ENCODE measurements around the gene JAM3.

DNA sequence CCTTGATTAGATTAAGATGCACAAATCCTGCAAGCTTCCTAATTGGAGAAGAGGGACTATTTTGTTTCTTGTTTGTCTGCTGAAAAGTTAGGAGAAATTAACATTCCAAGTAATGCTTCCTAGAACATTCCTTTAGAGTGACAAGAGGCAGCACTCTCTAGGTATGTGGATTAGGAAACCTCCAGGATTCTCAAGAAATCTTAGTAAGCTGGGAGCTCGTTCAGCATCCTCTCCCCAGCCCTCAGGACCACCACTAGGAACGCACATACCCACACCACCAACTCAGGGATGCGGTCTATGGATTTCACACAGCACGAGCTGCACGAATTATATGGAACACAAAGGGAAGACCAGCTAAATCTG is 102.0 kb downstream of the JAM3 start:
- TF ChIP-seq, protein P1, sequence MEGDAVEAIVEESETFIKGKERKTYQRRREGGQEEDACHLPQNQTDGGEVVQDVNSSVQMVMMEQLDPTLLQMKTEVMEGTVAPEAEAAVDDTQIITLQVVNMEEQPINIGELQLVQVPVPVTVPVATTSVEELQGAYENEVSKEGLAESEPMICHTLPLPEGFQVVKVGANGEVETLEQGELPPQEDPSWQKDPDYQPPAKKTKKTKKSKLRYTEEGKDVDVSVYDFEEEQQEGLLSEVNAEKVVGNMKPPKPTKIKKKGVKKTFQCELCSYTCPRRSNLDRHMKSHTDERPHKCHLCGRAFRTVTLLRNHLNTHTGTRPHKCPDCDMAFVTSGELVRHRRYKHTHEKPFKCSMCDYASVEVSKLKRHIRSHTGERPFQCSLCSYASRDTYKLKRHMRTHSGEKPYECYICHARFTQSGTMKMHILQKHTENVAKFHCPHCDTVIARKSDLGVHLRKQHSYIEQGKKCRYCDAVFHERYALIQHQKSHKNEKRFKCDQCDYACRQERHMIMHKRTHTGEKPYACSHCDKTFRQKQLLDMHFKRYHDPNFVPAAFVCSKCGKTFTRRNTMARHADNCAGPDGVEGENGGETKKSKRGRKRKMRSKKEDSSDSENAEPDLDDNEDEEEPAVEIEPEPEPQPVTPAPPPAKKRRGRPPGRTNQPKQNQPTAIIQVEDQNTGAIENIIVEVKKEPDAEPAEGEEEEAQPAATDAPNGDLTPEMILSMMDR (IDR thresholded peaks at IDR 0.05 in 2 of 3, conservative IDR thresholded peaks at IDR 0.05 in 1 of 3; ENCODE audit: insufficient read depth in 2 of 3, low read depth in 1 of 3, low read length in 3 of 3), result no peak
- TF ChIP-seq CHD1 (IDR thresholded peaks at IDR 0.05; ENCODE audit: low read length), result no peak
- no peak for TF ChIP-seq COPS2 (conservative IDR thresholded peaks at IDR 0.05)
- no peak for TF ChIP-seq CBX1 (IDR thresholded peaks at IDR 0.05; ENCODE audit: low read depth)
- TF ChIP-seq EHMT2 (IDR thresholded peaks at IDR 0.05), result no peak
- TF ChIP-seq, protein P2, sequence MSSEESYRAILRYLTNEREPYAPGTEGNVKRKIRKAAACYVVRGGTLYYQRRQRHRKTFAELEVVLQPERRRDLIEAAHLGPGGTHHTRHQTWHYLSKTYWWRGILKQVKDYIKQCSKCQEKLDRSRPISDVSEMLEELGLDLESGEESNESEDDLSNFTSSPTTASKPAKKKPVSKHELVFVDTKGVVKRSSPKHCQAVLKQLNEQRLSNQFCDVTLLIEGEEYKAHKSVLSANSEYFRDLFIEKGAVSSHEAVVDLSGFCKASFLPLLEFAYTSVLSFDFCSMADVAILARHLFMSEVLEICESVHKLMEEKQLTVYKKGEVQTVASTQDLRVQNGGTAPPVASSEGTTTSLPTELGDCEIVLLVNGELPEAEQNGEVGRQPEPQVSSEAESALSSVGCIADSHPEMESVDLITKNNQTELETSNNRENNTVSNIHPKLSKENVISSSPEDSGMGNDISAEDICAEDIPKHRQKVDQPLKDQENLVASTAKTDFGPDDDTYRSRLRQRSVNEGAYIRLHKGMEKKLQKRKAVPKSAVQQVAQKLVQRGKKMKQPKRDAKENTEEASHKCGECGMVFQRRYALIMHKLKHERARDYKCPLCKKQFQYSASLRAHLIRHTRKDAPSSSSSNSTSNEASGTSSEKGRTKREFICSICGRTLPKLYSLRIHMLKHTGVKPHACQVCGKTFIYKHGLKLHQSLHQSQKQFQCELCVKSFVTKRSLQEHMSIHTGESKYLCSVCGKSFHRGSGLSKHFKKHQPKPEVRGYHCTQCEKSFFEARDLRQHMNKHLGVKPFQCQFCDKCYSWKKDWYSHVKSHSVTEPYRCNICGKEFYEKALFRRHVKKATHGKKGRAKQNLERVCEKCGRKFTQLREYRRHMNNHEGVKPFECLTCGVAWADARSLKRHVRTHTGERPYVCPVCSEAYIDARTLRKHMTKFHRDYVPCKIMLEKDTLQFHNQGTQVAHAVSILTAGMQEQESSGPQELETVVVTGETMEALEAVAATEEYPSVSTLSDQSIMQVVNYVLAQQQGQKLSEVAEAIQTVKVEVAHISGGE (CRISPR knock-in tag; IDR thresholded peaks at IDR 0.05), result no peak
- TF ChIP-seq TAF1 (IDR thresholded peaks at IDR 0.05; ENCODE audit: control insufficient read depth, extremely low read depth, insufficient read depth, low read length, severe bottlenecking), result no peak
- no peak for TF ChIP-seq PCBP2 (IDR thresholded peaks at IDR 0.05; ENCODE audit: low read depth, low read length, poor library complexity, severe bottlenecking)
- no peak for TF ChIP-seq SRSF1 (IDR thresholded peaks at IDR 0.05; ENCODE audit: low read depth, low read length)
